CD4-positive, alpha-beta T cell (primary cell): Measurements from ENCODE around the gene FASTKD3. TPM values are rescaled to one million over a fixed set of nuclear protein-coding genes. Genes with fewer than 3 reads are reported as not detected.

Experiments used
- ATAC-seq: fragments of 200-7000 bp; cut with Tn5 transposase; one replicate; pipeline ENCODE4 v1.10.0; 2022; ENCODE audit warnings: mild to moderate bottlenecking; ENCODE audit not compliant: poor library complexity
- CTCF ChIA-PET: fragments of 350-600 bp; sonication (Branson Sonifier 250); formaldehyde crosslinking; loops from one replicate; lab custom pipeline; 2021; ENCODE audit warnings: antibody characterized with exemption, inconsistent platforms; lab: Charles Lee
- POLR2A ChIA-PET: fragments of 350-600 bp; sonication (Branson Sonifier 250); formaldehyde crosslinking; loops from one replicate; lab custom pipeline; 2021; ENCODE audit warnings: antibody characterized with exemption, inconsistent platforms; lab: Charles Lee
- DNase-seq, 14 experiments: peaks; one replicate each; pipeline ENCODE4 v3.0.0-alpha.2; 2013 to 2020; ENCODE audit warnings: mixed read lengths in 2 of 14
- H3K27ac ChIP-seq, 2 donors: one replicate each; pipeline versions ENCODE4 v1.5.1 to v1.7.0; 2013; ENCODE audit warnings: low read length in 2 of 2, low read depth in 1 of 2, mild to moderate bottlenecking in 1 of 2
- H3K27me3 ChIP-seq, 2 experiments: 1 replicate in 1 of 2; 2 replicates in 1 of 2; pipeline versions ENCODE4 v1.6.1 to v1.7.0; 2013; ENCODE audit warnings: low read length in 2 of 2, control low read depth in 1 of 2, mild to moderate bottlenecking in 1 of 2, moderate library complexity in 1 of 2; ENCODE audit not compliant: insufficient read depth in 2 of 2, control insufficient read depth in 1 of 2
- H3K36me3 ChIP-seq: one replicate; pipeline ENCODE4 v1.6.1; 2013; ENCODE audit warnings: low read length, control low read depth; ENCODE audit not compliant: insufficient read depth
- H3K4me1 ChIP-seq: one replicate; pipeline ENCODE4 v1.6.1; 2013; ENCODE audit warnings: low read length, control low read depth; ENCODE audit not compliant: insufficient read depth
- H3K4me3 ChIP-seq: one replicate; pipeline ENCODE4 v1.5.1; 2013; ENCODE audit warnings: mild to moderate bottlenecking, low read length, moderate library complexity
- H3K9me3 ChIP-seq, 2 experiments: 1 replicate in 1 of 2; 2 replicates in 1 of 2; pipeline versions ENCODE4 v1.6.1 to v1.7.0; 2013; ENCODE audit warnings: low read length in 2 of 2, mild to moderate bottlenecking in 2 of 2, control low read depth in 1 of 2, moderate library complexity in 1 of 2; ENCODE audit not compliant: control insufficient read depth in 1 of 2, insufficient read depth in 1 of 2
- H3K27ac Mint-ChIP-seq: one replicate; pipeline ENCODE4 v1.8.0; 2020; ENCODE audit warnings: mixed read lengths
- H3K27me3 Mint-ChIP-seq: one replicate; pipeline ENCODE4 v1.8.0; 2021; ENCODE audit warnings: mixed read lengths
- H3K36me3 Mint-ChIP-seq: one replicate; pipeline ENCODE4 v1.8.0; 2021; ENCODE audit warnings: low read depth, mixed read lengths
- H3K4me1 Mint-ChIP-seq: one replicate; pipeline ENCODE4 v1.8.0; 2021; ENCODE audit warnings: low read depth, mixed read lengths
- H3K4me3 Mint-ChIP-seq: one replicate; pipeline ENCODE4 v1.8.0; 2020; ENCODE audit warnings: mild to moderate bottlenecking, mixed read lengths
- H3K9me3 Mint-ChIP-seq: one replicate; pipeline ENCODE4 v1.8.0; 2020; ENCODE audit warnings: mixed read lengths
- CTCF ChIP-seq: fragments of 200-600 bp; IDR thresholded peaks from one replicate; pipeline ENCODE4 v1.8.0; 2022; ENCODE audit warnings: antibody characterized with exemption, mild to moderate bottlenecking
- intact Hi-C, 2 experiments: fragments of 100-400 bp; cut with DNase I in 1 of 2; cut with micrococcal nuclease in 1 of 2; formaldehyde crosslinking; loops; one replicate each; pipeline versions ENCODE4 v1.15.1 to v1.9.0; 2023 to 2025; cut with DNase I, micrococcal nuclease
- total RNA-seq, 174 experiments: library from RNA in 2 of 174; stranded (reverse) in 2 of 174; gene quantifications; one replicate each; pipeline ENCODE4 v1.2.3 and lab custom pipeline; 2021 to 2026

The FASTKD3 gene
- total RNA-seq, 2 experiments from 2014 or later = 2.6 to 3.4 TPM

- no peaks in the 10 kb centered on the region for H3K4me1 ChIP-seq
- ChIA-PET POLR2A (no interaction called here), CTCF (no interaction called here)
- Mint-ChIP-seq H3K27ac (no peak overlapping the region), H3K36me3 (peaks cover 94% of the 10 kb centered on the region), H3K27me3 (no peaks in the 10 kb centered on the region), H3K9me3 (peaks cover 3% of the 10 kb centered on the region), H3K4me3 (no peak overlapping the region), H3K4me1 (no peaks in the 10 kb centered on the region)
- H3K27me3 ChIP-seq = no peaks in the 10 kb centered on the region
- ATAC-seq (no peak), DNase-seq (no peak)
- H3K27ac ChIP-seq = no peak overlapping the region
- no peak for TF ChIP-seq CTCF
- intact Hi-C loops = no loop called here
- H3K9me3 ChIP-seq = peaks cover 0 to 10% of the 10 kb centered on the region in 2 experiments
- H3K4me3 ChIP-seq = no peak overlapping the region
- H3K36me3 ChIP-seq = peaks cover 52% of the 10 kb centered on the region
Measured at GRCh38 chr5:7902666-7903625, 34.1 kb upstream of the FASTKD3 start.

- H3K9me3 Mint-ChIP-seq = peaks cover 3% of the 10 kb centered on the region
- no peaks in the 10 kb centered on the region for H3K4me1 Mint-ChIP-seq
- TF ChIP-seq CTCF = no peak
- no peak overlapping the region for H3K4me3 ChIP-seq
- DNase-seq (no peak), ATAC-seq (no peak)
- H3K4me1 ChIP-seq = no peaks in the 10 kb centered on the region
- ChIA-PET CTCF (no interaction called here), POLR2A (no interaction called here)
- H3K27ac Mint-ChIP-seq = no peak overlapping the region
- no peaks in the 10 kb centered on the region for H3K27me3 ChIP-seq
- peaks cover 0 to 3% of the 10 kb centered on the region in 2 experiments for H3K9me3 ChIP-seq
- intact Hi-C loops = no loop called here
- no peak overlapping the region for H3K4me3 Mint-ChIP-seq
- peaks cover 94% of the 10 kb centered on the region for H3K36me3 Mint-ChIP-seq
- H3K36me3 ChIP-seq = peaks cover 59% of the 10 kb centered on the region
- H3K27ac ChIP-seq = no peak overlapping the region
- H3K27me3 Mint-ChIP-seq = no peaks in the 10 kb centered on the region
Measured at GRCh38 chr5:7902201-7902600, 33.4 kb upstream of the FASTKD3 start.

- H3K9me3 Mint-ChIP-seq = no peaks in the 10 kb centered on the region
- no peaks in the 10 kb centered on the region for H3K27me3 ChIP-seq
- no peak overlapping the region for H3K27ac ChIP-seq
- peak; percentile 49 for ATAC-seq
- no peaks in the 10 kb centered on the region for H3K27me3 Mint-ChIP-seq
- peaks cover 95% of the 10 kb centered on the region for H3K36me3 Mint-ChIP-seq
- H3K4me1 Mint-ChIP-seq = no peaks in the 10 kb centered on the region
- H3K4me3 ChIP-seq = no peak overlapping the region
- ChIA-PET CTCF (no interaction called here), POLR2A (no interaction called here)
- no peaks in the 10 kb centered on the region for H3K9me3 ChIP-seq
- no peak overlapping the region for H3K27ac Mint-ChIP-seq
- no peak overlapping the region for H3K4me3 Mint-ChIP-seq
- peak; percentile 37 for TF ChIP-seq CTCF
- no peaks in the 10 kb centered on the region for H3K4me1 ChIP-seq
- peak in 6 of 14 experiments; percentile 6 to 51 (median 26) for DNase-seq
- peaks cover 92% of the 10 kb centered on the region for H3K36me3 ChIP-seq
- intact Hi-C loops = no loop called here
Measured at GRCh38 chr5:7897014-7897600, 28.3 kb upstream of the FASTKD3 start.
